ENCODE data around the gene ARIH2.

Gene ARIH2

DNA sequence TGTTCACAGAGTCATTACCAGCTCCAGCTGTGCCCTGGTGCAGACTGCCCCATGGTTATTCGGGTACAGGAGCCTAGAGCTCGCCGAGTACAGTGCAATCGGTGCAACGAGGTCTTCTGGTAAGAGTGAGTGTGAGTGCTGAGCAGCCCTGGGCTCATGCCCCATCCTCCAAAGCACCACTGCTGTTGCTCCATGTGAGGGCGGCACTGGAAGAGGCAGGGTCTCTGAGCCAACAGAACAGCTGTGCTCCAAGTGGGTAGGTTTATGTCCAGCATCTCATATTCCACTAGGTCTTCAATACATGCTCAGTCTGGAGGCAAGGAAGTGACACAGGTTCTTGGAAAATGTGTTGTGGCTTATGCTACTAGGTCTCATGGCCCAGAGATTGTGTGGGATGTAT is 51.9 kb downstream of the ARIH2 start:
- no peak for DNase-seq

DNA sequence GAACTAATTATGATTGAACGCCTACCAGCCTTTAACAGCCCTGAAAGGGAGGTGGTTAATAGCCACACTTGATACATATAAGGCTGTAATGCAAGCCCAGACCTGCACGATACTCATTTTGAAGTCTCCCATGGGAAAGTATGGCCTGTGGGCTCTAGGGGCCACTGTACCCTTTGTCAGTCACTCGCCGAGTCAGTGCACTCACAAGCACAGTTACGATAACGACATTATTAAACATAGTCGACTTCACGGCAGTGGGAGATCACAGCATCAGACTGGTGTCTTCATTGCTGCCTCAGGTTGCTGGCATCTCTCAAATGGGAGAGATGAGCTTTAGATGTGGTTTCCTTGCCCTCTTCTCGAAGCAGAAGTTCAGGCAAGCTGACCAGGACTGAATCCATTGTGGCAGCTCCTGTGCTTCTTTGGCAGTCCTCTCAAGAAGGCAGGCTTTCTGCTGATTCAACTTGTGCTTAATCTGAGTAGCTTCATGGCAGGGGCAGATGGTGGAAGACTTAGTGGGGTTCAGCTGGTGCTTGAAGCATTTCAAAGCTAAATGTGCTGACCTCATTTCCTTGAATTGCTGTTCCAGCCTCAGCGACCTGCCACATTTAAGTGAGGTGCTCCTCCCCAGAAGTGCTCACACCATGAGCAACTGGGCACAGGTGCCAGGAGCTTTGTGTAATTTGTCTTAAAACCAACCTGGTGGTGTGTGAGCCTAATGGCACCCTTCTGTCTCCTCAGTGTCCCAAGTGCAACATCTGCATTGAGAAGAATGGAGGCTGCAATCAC is 55.6 kb downstream of the ARIH2 start:
- DNase-seq = no peak

DNA sequence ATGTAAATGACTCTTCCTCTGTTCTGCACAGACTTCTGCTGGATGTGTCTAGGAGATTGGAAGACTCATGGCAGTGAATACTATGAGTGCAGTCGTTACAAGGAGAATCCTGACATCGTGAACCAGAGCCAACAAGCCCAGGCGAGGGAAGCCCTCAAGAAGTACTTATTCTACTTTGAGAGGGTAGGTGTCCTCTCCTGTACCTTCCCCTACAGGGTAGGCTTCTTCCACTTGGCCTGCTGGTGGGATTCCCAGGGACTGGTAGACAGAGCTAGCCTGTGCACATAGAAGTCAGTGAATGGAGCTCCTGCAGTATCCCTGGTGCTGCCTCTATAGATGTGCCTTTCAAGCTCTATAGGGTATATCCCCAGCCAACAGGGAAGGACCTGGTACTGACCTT is 60.8 kb downstream of the ARIH2 start:
- no peak for DNase-seq

DNA sequence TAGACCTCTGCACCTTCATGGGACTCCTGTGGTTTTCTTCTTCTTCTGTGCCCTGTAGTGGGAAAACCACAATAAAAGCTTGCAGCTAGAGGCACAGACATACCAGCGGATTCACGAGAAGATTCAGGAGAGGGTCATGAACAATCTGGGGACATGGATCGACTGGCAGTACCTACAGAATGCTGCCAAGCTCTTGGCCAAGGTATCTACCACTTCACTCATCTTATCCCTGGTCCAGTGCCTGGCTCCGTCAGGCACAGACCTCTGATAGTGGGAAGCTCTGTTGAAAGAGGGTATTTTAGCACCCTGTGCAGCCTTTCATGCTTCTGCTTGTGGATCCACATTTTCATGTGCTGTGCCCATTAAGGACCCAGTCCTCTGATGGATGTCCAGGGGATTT is 61.7 kb downstream of the ARIH2 start:
- DNase-seq = no peak

DNA sequence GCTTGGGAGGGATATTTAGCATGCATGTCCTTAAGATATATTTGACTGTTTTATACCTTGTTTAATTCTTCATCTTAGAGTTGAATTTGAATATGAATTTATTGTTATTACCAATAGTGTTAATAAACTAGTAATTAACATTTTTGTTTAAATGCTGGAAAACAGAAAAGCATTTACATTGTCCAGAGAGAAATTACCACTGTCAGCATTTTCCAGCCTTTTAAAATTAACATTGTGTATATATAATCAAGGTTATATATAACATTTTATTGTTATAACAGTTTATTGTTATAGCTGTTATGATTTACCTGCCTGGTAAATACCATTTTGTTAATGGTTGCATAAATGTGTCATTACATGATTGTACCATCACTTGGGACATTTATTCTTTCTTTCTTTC is 63.4 kb downstream of the ARIH2 start:
- no peak for DNase-seq

DNA sequence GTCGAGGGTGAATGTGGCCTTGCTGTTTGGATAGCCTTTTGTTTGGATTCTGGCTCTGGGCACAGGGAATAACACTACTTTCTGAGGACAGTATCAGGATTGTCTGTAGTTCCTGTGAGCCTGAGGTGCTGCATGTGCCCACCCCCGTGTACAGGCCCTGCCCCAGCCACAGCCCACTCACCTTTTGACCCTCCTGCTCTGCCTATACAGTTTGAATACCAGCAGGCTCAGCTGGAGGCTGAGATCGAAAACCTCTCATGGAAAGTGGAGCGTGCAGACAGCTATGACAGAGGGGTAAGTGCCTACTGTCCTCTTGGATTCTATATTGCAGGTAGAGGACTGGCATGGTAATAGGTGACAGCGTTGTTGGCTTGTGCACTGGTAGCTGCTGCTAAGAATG is 64.0 kb downstream of the ARIH2 start:
- no peak for DNase-seq

DNA sequence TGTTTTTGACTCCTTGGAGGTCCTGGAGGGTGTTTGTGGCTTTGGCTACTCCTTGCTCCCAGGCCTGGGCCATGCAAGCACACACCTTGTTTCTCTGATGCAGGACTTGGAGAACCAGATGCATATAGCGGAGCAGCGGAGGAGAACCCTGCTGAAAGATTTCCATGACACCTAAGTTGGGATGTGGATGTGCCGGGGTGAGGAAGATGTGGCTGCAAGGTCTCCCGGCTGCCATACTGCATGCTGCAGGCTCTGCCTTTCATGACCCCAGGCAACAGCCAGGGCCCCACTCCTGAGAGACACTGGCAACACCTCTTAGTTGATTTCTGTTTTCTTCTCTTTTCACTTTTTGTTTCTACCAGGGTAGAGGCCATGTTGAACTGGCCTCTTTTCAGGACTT is 64.5 kb downstream of the ARIH2 start:
- DNase-seq = no peak

DNA sequence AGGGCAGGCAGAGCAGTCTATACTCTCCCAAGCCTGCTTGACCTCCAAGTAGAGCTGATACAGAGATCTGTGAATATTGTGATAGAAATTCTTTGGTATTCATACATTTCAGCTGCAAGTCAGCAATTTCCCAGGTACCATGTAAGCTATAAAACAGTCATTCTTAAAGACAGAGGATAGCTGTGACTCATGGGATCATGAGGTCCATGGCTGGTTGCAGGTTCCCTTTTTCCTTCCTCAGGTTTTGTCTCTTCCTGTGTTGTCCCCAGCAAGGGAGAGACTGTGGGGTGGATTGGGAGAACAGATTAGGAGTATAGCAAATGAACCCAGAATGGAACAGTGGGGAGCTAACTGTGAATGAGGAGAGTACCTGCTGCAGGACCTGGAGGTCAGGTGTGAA is 66.0 kb downstream of the ARIH2 start:
- DNase-seq = no peak

DNA sequence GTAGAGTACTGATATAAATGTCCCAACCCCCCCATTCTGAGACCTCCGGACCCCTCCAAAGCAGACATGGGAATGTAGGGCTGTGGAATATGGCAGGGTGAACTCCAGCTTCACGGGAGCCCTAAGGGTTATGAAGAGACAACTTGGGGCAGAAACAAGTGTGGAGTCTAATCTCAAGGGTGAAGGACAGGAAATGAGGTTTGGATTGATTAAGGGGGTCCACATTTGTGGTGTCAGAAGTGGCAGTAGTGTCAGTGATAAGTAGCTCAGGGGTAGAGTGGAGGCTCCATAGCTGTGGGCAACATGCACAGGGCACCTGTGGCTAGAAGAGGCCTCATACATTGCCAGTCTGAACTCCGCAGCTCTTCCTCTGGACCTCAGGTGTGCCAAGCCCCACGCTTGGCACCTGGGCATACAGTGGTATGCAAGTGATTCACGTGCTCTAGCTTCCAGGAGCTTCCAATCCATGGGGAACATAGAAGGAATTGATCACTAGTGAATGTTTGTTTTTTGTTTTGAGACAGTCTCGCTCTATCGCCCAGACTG is 67.3 kb downstream of the ARIH2 start:
- no peak for DNase-seq

DNA sequence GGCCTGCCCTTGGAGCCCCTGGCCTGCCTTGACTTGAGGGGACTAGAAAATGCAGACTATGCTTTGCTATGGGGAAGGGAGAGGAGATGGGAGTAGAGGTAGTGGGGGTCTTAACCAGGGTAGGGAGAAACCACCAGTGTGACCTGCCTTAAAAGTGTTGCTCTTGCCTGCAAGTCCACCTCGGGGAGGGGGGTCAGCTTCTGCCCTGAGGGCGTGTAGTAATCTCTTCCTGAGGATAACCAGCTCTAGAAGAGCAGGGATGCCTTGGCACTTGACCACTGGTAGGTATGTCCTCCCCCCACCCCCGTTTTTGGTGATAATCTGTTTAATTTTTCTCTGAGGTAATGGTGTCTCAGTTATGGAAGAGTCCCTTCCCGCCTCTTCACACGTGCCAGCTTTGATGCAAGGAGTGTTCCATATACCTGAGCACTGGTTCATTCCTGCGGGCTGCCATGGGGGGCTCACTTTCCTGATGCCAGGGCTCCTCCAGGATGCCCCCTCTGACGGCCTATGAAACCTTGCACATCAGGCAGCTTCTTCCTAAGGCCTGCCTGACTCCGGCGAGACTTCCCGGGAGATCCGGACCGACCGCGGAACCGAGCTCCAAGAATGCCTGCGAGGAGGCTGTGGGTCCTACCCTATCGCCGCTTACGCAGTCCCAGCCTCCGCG is 70.6 kb downstream of the ARIH2 start:
- peak in 1 of 58 donors; percentile 41 for DNase-seq

DNA sequence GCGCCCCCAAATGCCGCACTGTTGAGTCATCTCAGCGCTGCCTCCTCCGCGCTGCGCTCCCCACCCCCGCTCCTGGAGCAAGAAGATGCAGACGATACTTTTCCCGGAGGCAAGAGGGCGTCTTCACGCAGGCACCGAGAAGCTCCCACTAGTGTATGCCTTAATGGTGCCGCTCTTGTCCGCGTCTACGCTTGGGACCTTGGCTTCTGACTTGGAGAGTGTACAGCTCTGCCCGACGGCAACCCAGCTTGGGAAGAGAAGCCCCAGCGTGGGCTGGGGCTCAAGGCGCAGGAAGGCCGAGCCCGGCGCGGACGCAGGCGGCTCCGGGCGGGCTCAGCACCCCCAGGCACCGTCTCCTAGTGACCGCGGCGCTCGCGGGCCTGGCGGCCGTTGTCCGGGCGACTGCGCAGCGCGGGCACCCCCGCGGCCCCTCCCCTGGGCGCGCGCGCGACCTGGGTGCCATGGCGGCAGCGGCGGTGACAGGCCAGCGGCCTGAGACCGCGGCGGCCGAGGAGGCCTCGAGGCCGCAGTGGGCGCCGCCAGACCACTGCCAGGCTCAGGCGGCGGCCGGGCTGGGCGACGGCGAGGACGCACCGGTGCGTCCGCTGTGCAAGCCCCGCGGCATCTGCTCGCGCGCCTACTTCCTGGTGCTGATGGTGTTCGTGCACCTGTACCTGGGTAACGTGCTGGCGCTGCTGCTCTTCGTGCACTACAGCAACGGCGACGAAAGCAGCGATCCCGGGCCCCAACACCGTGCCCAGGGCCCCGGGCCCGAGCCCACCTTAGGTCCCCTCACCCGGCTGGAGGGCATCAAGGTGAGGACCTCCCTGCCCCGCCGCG is 71.4 kb downstream of the ARIH2 start, which contains the start of gene P4HTM:
Gene P4HTM (plus strand): TSS at position 446 of the 840 bp plus-strand sequence. CDS start 16 bp downstream, at position 462.
- DNase-seq = peak; percentile 74 to 93 (median 87)

DNA sequence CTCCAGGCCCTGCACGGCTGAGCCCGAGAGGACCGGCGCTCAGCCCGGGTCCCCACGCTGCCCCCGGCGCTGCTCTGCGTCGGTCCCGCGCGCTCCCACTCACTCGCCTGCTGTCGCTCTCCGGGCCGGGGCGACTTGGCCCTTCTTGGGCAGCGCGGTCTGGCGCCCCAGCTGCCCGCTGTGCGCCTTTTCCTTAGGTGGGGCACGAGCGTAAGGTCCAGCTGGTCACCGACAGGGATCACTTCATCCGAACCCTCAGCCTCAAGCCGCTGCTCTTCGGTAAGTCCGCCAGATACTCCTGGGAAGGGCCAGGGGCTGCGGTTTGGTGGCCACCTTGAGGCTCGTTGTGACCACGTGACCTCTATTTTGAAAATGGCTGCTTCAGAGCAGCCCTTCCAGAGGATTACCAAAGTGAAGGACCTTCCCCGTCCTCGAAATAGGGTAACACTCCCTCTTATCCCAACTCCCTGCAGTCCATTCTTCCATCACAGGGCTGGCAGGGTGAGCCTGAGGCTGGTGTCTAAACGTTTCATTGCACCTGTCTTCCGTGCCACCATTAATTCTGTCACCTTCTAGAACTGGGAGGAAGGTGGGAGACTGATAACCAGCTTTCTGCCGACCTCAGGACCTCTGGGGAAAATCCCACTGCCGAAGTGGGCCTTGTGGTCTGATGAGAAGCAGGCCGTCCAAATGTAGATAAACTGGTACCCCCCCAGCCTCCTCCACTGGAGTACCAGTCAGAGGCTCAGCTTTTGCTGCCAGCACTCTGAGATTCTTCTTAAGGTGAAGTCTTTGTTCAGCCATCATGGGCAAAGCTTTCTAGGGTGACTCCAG is 72.2 kb downstream of the ARIH2 start:
- DNase-seq = peak in 18 of 58 donors; percentile 13 to 55 (median 38)

DNA sequence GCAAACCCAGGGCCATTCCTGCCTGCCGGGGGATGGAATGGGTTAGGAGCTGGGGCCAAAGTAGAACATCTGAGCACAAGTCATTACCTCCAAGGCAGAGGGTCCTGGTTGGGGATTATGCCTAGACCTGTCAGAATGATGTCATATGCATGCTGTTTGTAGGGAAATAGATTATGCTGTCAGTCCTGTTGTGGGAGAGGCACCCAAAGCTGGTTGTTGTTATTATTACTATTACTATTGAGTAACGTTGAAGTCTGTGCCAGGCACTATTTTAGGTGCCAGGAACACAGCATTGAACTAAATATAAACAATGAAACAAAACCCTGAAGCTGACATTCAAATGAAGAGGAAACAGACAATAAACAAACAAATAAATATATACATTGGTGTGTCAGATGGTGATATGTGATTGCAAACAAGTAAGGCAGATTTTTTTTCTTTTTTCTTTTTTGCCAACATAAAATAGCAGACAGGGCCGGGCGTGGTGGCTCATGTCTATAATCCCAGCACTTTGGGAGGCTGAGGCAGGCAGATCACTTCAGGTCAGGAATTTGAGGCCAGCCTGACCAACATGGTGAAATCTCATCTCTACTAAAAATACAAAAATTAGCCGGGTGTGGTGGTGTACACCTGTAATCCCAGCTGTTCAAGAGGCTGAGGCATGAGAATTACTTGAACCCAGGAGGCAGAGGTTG is 73.4 kb downstream of the ARIH2 start:
- no peak for DNase-seq

DNA sequence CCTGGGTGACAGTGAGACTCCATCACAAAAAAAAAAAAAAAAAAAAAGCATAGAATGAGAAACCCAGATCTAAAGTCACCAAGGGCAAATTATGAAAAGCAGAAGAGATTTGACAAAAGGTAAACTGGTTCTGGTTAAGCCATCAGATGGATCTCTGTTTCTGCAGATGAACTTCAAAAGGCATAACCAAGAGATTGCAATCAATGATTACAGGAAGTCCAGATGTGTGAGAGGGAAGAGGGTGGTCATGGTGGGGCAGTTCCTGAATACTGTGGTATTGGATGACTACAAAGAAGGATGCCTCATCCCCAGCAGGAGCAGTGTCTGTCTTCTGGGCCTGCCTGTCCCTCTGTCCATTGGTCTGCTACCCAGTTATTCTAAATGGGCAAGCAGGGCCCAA is 75.2 kb downstream of the ARIH2 start:
- DNase-seq = no peak

DNA sequence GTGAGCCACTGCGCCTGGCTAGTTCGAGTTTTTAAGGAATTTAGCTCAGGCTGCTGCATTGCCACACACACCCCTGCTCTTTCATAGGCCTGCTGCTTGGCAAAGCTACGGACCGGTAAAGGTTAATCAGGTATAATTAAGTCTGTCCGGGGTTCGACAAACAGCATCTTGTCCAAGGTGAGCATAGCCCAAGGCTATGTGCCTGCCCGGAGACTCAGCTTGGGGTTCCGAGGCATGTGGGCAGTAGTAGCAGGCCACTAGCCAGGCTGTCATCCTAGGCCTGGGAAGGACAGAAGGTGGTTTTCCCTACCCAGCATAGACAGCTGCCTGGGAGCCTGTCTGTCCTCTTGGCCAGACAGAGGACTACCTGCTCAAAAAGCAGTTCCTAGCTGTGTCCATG is 78.0 kb downstream of the ARIH2 start:
- DNase-seq = no peak

DNA sequence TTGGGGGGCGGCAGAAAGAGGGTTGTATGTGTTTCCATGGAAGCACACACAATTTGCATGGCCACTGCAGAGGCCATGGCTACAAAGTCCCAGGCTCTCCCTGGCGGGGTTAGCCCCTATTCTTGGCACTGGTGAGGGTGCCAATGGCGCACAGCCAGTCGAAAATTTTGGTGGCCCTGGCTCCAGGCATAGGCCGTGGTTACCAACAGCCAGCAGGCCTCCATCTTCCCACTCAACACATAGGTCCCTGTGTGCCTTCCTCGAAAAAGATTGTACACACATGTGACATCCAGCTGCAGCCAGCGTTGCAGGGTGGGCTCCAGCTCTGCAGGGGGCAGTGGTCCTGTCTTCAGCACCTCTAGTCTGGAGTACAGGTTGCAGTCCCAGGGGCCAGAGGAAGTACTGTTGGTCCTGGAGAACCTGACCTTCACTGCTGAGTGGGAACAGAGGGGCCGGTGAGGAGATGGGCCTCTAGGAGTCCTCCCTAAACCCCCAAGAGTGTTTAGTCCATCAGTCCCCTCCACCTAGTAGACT is 78.5 kb downstream of the ARIH2 start:
- no peak for DNase-seq

DNA sequence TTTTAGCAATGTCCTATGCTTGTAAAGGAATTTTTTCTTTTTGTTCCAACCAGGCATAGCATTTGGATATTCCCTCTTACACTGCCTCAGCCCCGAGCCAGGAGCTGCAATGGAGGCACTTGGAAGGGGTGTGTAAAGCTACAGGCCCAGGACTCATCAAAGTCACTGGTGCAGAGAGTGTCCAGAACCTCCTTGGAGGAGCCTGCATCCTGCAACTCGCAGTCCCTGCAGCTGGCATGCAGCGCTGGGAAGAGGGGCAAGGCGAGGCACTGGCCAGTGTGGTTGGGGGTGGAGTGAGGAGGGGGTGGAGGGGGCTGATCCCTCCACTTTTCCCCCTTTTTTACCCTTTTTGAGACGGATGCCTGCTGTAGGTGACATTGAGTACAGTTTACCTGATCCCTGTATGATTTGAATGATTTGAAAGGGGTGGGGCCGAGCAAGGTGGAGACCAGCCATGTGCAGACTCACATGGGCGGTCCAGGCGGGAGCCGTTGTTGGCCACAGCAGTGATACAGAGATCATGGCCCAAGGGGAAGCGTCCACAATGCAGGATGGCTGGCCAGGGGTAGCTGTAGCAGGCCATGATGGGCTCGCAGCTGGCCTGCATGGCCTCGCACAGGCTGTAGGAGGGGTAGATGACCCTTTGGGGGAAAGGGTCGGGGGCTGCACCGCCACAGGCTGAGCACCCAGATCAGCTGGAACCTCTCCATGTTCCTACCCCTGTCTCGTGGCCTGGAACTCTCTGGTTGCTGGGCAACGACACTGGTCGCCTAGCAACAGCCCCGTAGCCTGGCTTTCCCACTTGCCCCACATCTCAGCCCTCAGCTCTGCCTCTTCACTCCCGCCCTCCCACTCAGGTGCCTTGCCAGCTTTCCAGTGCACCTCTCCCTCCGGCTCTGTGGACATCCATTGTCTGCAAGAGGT is 79.3 kb downstream of the ARIH2 start:
- peak in 35 of 58 donors; percentile 11 to 75 (median 43) for DNase-seq

DNA sequence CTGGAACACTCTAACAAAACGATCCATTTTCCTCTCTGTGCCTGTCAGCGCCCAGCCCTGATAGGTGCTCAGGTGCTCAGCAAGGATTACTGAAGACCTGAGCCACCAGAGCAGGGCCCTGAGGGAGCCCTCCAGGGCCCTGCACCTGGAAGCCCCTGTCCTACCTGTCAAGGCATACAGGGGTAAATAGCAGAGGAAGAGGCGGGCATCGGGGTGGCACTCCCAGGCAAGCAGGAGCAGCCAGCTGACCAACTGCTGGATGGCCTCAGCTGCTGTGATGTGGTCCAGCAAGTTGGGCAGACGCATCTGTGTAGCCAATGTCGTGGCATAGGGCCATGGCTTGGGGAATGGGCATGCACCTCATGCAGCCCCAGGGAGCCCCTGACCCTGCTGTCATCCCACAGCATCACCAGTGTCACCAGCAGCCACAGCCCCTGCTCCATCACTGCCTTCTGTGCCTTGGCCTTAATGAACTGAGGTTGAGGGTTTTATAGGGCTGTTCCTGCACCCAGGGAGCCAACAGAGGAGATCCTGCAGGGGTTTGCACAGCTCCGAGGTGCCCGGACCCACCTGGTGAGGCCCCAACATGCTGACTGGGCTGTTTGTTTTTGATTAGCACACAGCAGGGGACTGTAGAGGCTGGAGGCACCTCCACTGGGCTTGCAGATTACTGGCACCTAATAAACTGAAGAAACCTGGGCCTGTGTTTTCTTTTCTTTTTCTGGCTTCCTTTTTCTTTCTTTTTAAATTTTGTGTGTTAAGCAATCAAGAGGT is 80.6 kb downstream of the ARIH2 start:
- DNase-seq = no peak

Data from anterior cingulate cortex (tissue), 58 donors.